Prostate gland (tissue), 2 donors: Measurements from ENCODE around the gene ZNF358. TPM values are rescaled to one million over a fixed set of nuclear protein-coding genes. Genes with fewer than 3 reads are reported as not detected.

Experiments
- DNase-seq: peaks from one replicate; pipeline ENCODE4 v3.0.0-alpha.2; 2019; ENCODE audit warnings: low spot score
- H3K27ac ChIP-seq, 2 donors: fragments of 200-600 bp; sonication (generic); 2 replicates each; pipeline ENCODE4 v1.5.1; 2017 to 2019
- H3K27me3 ChIP-seq: fragments of 200-600 bp; sonication (generic); replicated peaks from 2 replicates; pipeline ENCODE4 v1.5.1; 2019; ENCODE audit not compliant: insufficient read depth
- H3K36me3 ChIP-seq, 2 donors: fragments of 200-600 bp; sonication (generic); 1 replicate in 1 of 2; 2 replicates in 1 of 2; pipeline versions ENCODE4 v1.5.1 to v1.8.1; 2017 to 2019
- H3K4me1 ChIP-seq: fragments of 200-600 bp; sonication (generic); replicated peaks from 2 replicates; pipeline ENCODE4 v1.5.1; 2019
- H3K4me3 ChIP-seq, 2 donors: fragments of 200-600 bp; sonication (generic); 2 replicates each; pipeline ENCODE4 v1.5.1; 2017 to 2019
- H3K9me3 ChIP-seq: fragments of 200-600 bp; sonication (generic); 2 replicates; pipeline ENCODE4 v1.5.1; 2017
- POLR2A ChIP-seq: fragments of 450-650 bp; IDR thresholded peaks from one replicate; pipeline ENCODE4 v1.6.1; 2016; ENCODE audit warnings: antibody characterized with exemption, mild to moderate bottlenecking
- POLR2AphosphoS5 ChIP-seq: sonication (generic); formaldehyde crosslinking; IDR thresholded peaks from one replicate; pipeline ENCODE4 v1.6.1; 2017; ENCODE audit warnings: antibody characterized with exemption
- WGBS: methylation state at CpG from one replicate; pipeline ENCODE4 v1.1.5; 2018; 5-methylcytosine and 5-hydroxymethylcytosine counted together
- intact Hi-C: fragments of 100-400 bp; cut with DNase I; formaldehyde crosslinking; loops from one replicate; pipeline ENCODE4 v1.14.2; 2022
- total RNA-seq, 2 donors: library from RNA; depleted of rRNA; stranded (reverse); fragments of >200 nt; gene quantifications; one replicate each; pipeline ENCODE4 v1.1.0, GENCODE V29; 2016
- TF ChIP-seq, protein P1 (sequence below), 4 experiments: fragments of 200-600 bp in 2 of 4; fragments of 450-650 bp in 2 of 4; sonication (generic) in 2 of 4; IDR thresholded peaks; 1 replicate in 3 of 4; 2 replicates in 1 of 4; pipeline ENCODE4 v1.5.1; 2016 to 2019; ENCODE audit warnings: antibody characterized with exemption in 4 of 4, mild to moderate bottlenecking in 2 of 4, moderate library complexity in 2 of 4

The ZNF358 gene
- total RNA-seq, 2 donors from 2014 or later: 104 to 116 TPM

DNA sequence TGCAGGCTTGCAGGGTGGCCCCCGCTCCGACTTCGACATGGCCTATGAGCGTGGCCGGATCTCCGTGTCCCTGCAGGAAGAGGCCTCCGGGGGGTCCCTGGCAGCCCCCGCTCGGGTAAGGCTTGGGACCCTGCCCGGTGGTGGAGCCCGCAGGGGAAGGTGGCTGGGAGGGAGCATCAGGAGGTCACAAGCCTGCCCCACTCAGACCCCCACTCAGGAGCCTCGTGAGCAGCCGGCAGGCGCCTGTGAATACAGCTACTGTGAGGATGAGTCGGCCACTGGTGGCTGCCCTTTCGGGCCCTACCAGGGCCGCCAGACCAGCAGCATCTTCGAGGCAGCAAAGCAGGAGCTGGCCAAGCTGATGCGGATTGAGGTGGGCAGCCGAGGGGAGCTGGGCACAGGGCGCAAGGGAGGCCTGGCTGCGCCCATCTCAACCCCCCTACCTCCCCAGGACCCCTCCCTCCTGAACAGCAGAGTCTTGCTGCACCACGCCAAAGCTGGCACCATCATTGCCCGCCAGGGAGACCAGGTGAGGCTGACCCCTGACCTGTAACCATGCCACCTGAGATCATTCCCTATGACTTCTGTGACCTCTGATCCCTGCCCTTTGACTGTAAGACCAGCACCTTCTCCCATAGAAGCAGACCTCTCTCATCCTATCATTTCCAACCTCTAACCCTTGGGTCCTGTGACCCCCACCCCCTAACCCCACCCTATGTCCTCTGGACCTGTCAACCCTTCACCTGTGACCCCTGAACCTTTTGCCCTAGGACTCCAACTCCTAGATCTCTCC is 26.8 kb downstream of the ZNF358 start:
- TF ChIP-seq POLR2A (no peak), POLR2AphosphoS5 (no peak)
- TF ChIP-seq, protein P1, sequence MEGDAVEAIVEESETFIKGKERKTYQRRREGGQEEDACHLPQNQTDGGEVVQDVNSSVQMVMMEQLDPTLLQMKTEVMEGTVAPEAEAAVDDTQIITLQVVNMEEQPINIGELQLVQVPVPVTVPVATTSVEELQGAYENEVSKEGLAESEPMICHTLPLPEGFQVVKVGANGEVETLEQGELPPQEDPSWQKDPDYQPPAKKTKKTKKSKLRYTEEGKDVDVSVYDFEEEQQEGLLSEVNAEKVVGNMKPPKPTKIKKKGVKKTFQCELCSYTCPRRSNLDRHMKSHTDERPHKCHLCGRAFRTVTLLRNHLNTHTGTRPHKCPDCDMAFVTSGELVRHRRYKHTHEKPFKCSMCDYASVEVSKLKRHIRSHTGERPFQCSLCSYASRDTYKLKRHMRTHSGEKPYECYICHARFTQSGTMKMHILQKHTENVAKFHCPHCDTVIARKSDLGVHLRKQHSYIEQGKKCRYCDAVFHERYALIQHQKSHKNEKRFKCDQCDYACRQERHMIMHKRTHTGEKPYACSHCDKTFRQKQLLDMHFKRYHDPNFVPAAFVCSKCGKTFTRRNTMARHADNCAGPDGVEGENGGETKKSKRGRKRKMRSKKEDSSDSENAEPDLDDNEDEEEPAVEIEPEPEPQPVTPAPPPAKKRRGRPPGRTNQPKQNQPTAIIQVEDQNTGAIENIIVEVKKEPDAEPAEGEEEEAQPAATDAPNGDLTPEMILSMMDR (IDR thresholded peaks at IDR 0.05): no peak

DNA sequence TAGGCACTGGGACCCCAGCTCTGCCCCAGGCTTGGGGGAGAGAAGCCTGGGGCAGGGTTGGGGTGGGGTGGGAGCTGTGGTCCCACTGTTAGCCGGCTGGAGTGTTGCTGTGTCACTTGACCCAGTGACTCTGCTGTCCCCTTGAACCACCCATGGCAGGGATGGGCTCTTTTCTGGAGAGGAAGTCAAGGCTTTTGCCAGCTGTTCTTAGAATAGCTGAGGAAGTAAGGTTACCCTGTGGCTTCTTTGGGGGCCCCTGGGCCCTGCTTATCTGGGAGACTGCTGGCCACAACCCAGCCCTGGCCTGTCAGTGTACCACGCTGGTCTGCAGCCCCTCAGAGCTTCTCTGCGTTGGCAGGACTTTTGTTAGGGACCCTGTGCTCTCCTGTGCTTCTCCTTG is 28.7 kb downstream of the ZNF358 start:
- Histone ChIP-seq H3K27me3 (no peaks in the 10 kb centered on the region), H3K27ac (no peak overlapping the region), H3K9me3 (no peaks in the 10 kb centered on the region), H3K4me3 (no peak overlapping the region), H3K4me1 (no peaks in the 10 kb centered on the region), H3K36me3 (peaks cover 9 to 13% of the 10 kb centered on the region in 2 donors)
- DNase-seq: no peak
- WGBS: 82% methylated on average over 3 of the region's 3 CpGs
- TF ChIP-seq, protein P1 (IDR thresholded peaks at IDR 0.05): no peak
- no peak for TF ChIP-seq POLR2A
- TF ChIP-seq POLR2AphosphoS5: no peak
- intact Hi-C loops: no loop called here

More for the DNA sequence above, 26.8 kb downstream of the ZNF358 start:
- no peaks in the 10 kb centered on the region for H3K9me3 ChIP-seq
- 98% methylated on average over 22 of the region's 24 CpGs for whole genome bisulfite sequencing
- no peaks in the 10 kb centered on the region for H3K4me1 ChIP-seq
- intact Hi-C loops: no loop called here
- H3K36me3 ChIP-seq: peaks cover 9 to 12% of the 10 kb centered on the region in 2 donors
- no peak for DNase-seq
- H3K4me3 ChIP-seq: no peak overlapping the region
- no peaks in the 10 kb centered on the region for H3K27me3 ChIP-seq
- H3K27ac ChIP-seq: no peak overlapping the region

DNA sequence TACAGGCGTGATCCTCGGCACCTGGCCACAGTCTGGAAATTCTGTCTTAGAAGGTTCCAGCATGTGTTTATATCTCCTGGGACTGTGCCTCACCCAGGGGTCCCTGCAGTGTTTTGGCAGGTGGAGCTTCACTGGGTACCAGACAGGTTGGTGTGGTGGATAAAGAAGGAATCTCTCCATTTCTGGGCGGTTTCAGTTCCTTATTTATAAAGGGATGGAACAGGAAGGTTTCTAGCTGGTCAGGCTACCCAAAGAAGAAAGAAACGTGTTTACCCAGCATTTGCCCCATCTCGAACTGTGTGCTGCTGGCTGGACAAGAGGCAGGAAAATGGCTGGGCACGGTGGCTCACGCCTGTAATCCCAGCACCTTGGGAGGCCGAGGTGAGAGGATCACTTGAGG is 29.4 kb downstream of the ZNF358 start:
- no peak overlapping the region for H3K27ac ChIP-seq
- intact Hi-C loops: no loop called here
- TF ChIP-seq POLR2A (no peak), POLR2AphosphoS5 (no peak)
- TF ChIP-seq, protein P1 (IDR thresholded peaks at IDR 0.05): no peak
- no peak for DNase-seq
- H3K36me3 ChIP-seq: peaks cover 9 to 18% of the 10 kb centered on the region in 2 donors
- WGBS: 91% methylated on average over 8 of the region's 8 CpGs
- H3K27me3 ChIP-seq: no peaks in the 10 kb centered on the region
- no peaks in the 10 kb centered on the region for H3K9me3 ChIP-seq
- H3K4me3 ChIP-seq: no peak overlapping the region
- no peaks in the 10 kb centered on the region for H3K4me1 ChIP-seq

DNA sequence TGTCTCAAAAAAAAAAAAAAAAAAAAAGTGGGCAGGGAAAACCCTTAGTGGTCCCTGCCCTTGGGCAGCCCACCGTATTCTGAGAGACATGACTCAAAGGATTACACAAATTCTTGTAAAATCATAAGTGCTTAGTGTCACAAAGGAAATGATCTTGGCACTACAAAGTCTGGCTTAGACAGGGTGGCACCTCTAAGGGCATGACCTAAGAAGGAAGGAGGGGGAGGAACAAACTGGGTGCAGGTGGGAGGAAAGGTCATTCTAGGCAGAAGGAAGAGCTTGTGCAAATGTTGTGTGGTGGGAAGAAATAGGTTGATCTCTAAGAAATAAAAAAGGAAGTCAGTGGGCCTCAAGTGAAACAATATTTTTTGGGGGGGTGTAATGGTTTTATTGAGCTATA is 30.0 kb downstream of the ZNF358 start:
- WGBS: 61% methylated on average over 1 of the region's 1 CpG
- no peak overlapping the region for H3K4me3 ChIP-seq

DNA sequence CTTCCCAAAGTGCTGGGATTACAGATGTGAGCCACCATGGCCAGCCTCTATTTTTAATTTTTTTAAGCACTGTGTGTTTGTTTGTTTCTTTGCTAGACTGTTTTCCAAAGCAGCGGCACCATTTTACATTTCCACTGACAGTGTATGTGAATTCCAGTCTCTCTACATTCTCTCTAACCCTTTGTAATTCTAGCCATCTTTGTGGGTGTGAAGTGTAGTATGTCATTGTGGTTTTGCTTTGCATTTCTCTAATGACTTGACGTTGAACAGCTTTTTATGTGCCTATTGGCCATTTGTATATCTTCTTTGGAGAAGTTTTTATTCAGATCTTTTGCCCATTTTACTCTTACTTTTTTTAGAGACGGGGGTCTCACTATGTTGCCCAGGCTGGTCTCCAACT is 31.3 kb downstream of the ZNF358 start:
- Histone ChIP-seq H3K27ac (no peak overlapping the region), H3K9me3 (no peaks in the 10 kb centered on the region), H3K4me3 (no peak overlapping the region), H3K27me3 (no peaks in the 10 kb centered on the region), H3K36me3 (peaks cover 9 to 17% of the 10 kb centered on the region in 2 donors), H3K4me1 (no peaks in the 10 kb centered on the region)
- no peak for DNase-seq
- intact Hi-C loops: no loop called here
- WGBS: 75% methylated on average over 3 of the region's 3 CpGs
- TF ChIP-seq POLR2A (no peak), POLR2AphosphoS5 (no peak)
- TF ChIP-seq, protein P1 (IDR thresholded peaks at IDR 0.05): no peak

More for the DNA sequence above, 30.0 kb downstream of the ZNF358 start:
- Histone ChIP-seq H3K27me3 (no peaks in the 10 kb centered on the region), H3K9me3 (no peaks in the 10 kb centered on the region), H3K27ac (no peak overlapping the region), H3K36me3 (peaks cover 9 to 23% of the 10 kb centered on the region in 2 donors), H3K4me1 (no peaks in the 10 kb centered on the region)
- no peak for TF ChIP-seq POLR2A
- intact Hi-C loops: no loop called here
- no peak for DNase-seq
